HG03097 (cell line): Measurements from ENCODE around the gene ZNF764.

Experiments
- ATAC-seq: cut with Tn5 transposase; IDR thresholded peaks from one replicate; pipeline ENCODE4 v1.9.1; 2021; ENCODE audit not compliant: unreplicated experiment, low FRiP score

The ZNF764 gene

GRCh38 chr16:30570636-30571444, 12.7 kb upstream of the ZNF764 start:
- ATAC-seq = no peak

GRCh38 chr16:30569746-30570635, 11.8 kb upstream of the ZNF764 start:
- no peak for ATAC-seq

GRCh38 chr16:30569281-30569680, 11.1 kb upstream of the ZNF764 start:
- ATAC-seq = no peak

GRCh38 chr16:30567991-30568638, 9.9 kb upstream of the ZNF764 start:
- ATAC-seq = peak; percentile 26

GRCh38 chr16:30567160-30567990, 9.2 kb upstream of the ZNF764 start:
- ATAC-seq = no peak

- no peak for ATAC-seq
Observed at GRCh38 chr16:30566531-30566930, 8.4 kb upstream of the ZNF764 start.

GRCh38 chr16:30565984-30566383, 7.8 kb upstream of the ZNF764 start:
- ATAC-seq = no peak

GRCh38 chr16:30565526-30565925, 7.4 kb upstream of the ZNF764 start:
- no peak for ATAC-seq

- no peak for ATAC-seq
Observed at GRCh38 chr16:30562021-30562420, 3.8 kb upstream of the ZNF764 start.

- ATAC-seq = no peak
Observed at GRCh38 chr16:30561089-30561816, 3.1 kb upstream of the ZNF764 start.

GRCh38 chr16:30559690-30560089, 1.5 kb upstream of the ZNF764 start:
- no peak for ATAC-seq

GRCh38 chr16:30558789-30559377, 709 bp upstream of the ZNF764 start:
- ATAC-seq = no peak

GRCh38 chr16:30557707-30557956, 542 bp downstream of the ZNF764 start:
- ATAC-seq = no peak

- ATAC-seq = no peak
Observed at GRCh38 chr16:30556125-30556473, 2.1 kb downstream of the ZNF764 start.

- no peak for ATAC-seq
Observed at GRCh38 chr16:30555315-30556124, 2.7 kb downstream of the ZNF764 start.

GRCh38 chr16:30554557-30555314, 3.4 kb downstream of the ZNF764 start:
- no peak for ATAC-seq

GRCh38 chr16:30553393-30553899, 4.7 kb downstream of the ZNF764 start:
- ATAC-seq = no peak

GRCh38 chr16:30552956-30553355, 5.2 kb downstream of the ZNF764 start:
- no peak for ATAC-seq
